ENCODE results near the gene BPI. TPM values are rescaled to one million over a fixed set of nuclear protein-coding genes. Genes with fewer than 3 reads are reported as not detected.

Gene BPI
- total and polyA plus RNA-seq, 4 donors, result 0.31 to 5.6 (median 1.1) TPM

DNA sequence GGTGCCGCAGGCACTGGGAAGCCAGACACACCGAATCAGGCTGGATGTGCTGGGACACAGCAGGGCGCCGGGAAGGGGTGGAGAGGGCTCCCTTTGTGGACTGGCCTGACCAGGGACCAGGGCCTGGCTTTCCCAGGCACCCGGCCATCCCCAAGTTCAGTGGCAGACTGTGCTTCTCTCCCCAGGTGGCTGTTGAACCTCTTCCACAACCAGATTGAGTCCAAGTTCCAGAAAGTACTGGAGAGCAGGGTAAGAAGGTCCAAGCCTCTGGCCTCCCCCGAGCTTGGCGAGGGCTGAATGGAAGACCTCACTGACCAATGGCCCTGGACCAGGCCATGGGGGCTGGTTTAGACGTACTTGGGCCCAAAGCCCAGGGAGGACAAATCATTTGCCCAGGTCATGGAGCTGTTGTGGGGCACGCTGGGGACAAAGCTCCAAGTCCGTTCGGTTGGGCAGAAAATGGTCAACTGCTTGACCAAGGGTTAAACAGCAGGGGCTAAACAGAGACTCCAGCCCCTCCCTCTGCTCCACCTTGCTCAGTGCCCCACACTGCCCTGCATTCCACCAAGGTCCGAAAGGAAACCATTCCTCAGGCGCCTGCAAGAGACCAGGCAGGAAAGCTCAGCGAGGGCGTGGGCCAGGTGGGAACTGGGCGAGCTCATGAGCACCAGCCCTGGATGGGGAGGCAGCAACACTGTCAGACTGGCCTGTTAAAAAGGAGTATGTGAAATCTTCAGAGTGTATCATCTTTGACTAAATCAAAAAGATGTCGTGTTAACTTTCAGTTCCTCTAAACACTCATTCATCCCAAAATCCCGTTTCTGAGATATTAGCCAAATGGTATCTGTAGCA lies 51.4 kb downstream of the BPI start:
- no peak overlapping the region for H3K4me3 ChIP-seq
- no peak overlapping the region for H3K9ac ChIP-seq (ENCODE audit: insufficient read depth in 1 of 2, low read length in 2 of 2)
- H3K9me3 ChIP-seq (ENCODE audit: control insufficient read depth in 4 of 4, insufficient read depth in 3 of 4, low read length in 3 of 4), result peaks cover 0 to 4% (median 0%) of the 10 kb centered on the region in 4 donors
- H3K27ac ChIP-seq (ENCODE audit: low read depth in 1 of 2, low read length in 1 of 2), result no peak overlapping the region
- peaks cover 0 to 22% (median 5%) of the 10 kb centered on the region in 5 donors for H3K4me1 ChIP-seq (ENCODE audit: control insufficient read depth in 5 of 5, insufficient read depth in 5 of 5, low read length in 5 of 5)
- H3K27me3 ChIP-seq (ENCODE audit: control insufficient read depth in 3 of 3, insufficient read depth in 3 of 3, low read length in 2 of 3), result no peaks in the 10 kb centered on the region
- ATAC-seq (ENCODE audit: insufficient read depth, low FRiP score) (no peak), DNase-seq (no peak)
- TF ChIP-seq, protein P1, sequence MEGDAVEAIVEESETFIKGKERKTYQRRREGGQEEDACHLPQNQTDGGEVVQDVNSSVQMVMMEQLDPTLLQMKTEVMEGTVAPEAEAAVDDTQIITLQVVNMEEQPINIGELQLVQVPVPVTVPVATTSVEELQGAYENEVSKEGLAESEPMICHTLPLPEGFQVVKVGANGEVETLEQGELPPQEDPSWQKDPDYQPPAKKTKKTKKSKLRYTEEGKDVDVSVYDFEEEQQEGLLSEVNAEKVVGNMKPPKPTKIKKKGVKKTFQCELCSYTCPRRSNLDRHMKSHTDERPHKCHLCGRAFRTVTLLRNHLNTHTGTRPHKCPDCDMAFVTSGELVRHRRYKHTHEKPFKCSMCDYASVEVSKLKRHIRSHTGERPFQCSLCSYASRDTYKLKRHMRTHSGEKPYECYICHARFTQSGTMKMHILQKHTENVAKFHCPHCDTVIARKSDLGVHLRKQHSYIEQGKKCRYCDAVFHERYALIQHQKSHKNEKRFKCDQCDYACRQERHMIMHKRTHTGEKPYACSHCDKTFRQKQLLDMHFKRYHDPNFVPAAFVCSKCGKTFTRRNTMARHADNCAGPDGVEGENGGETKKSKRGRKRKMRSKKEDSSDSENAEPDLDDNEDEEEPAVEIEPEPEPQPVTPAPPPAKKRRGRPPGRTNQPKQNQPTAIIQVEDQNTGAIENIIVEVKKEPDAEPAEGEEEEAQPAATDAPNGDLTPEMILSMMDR (IDR thresholded peaks at IDR 0.05; ENCODE audit: control extremely low read depth, extremely low read depth), result no peak
- WGBS, 2 donors, result 81 to 83% methylated on average over 18 of the region's 18 CpGs
- no peaks in the 10 kb centered on the region for H3K36me3 ChIP-seq (ENCODE audit: control insufficient read depth in 4 of 4, insufficient read depth in 4 of 4, low read length in 4 of 4)

DNA sequence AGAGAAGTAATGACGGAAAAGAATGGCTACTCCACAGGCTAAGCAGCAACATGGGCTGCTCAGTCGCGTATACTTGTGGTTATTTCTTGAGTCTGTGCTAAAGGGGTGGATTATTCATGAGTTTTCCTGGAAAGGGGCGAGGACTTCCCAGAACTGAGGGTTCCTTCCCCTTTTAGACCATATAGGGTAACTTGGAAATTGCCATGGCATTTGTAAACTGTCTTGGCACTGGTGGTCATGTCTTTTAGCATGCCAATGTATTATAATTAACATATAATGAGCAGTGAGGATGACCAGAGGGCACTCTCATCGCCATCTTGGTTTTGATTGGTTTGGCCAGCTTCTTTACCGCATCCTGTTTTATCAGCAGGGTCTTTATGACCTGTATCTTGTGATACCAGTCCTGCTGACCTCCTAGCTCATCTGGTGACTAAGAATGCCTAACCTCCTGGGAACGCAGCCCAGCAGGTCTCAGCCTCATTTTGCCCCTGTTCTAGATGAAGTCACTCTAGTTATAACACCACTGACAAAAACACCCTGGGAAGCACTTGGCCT lies 53.8 kb downstream of the BPI start:
- 62 to 73% methylated on average over 7 of the region's 7 CpGs for WGBS, 2 donors
- H3K4me1 ChIP-seq (ENCODE audit: control insufficient read depth in 5 of 5, insufficient read depth in 5 of 5, low read length in 5 of 5), result peaks cover 0 to 15% (median 5%) of the 10 kb centered on the region in 5 donors
- no peaks in the 10 kb centered on the region for H3K36me3 ChIP-seq (ENCODE audit: control insufficient read depth in 4 of 4, insufficient read depth in 4 of 4, low read length in 4 of 4)
- TF ChIP-seq, protein P1 (IDR thresholded peaks at IDR 0.05; ENCODE audit: control extremely low read depth, extremely low read depth), result no peak
- DNase-seq (no peak), ATAC-seq (ENCODE audit: insufficient read depth, low FRiP score) (peak; percentile 47)
- H3K9ac ChIP-seq (ENCODE audit: insufficient read depth in 1 of 2, low read length in 2 of 2), result no peak overlapping the region
- no peaks in the 10 kb centered on the region for H3K27me3 ChIP-seq (ENCODE audit: control insufficient read depth in 3 of 3, insufficient read depth in 3 of 3, low read length in 2 of 3)
- no peak overlapping the region for H3K4me3 ChIP-seq
- peaks cover 0 to 4% (median 0%) of the 10 kb centered on the region in 4 donors for H3K9me3 ChIP-seq (ENCODE audit: control insufficient read depth in 4 of 4, insufficient read depth in 3 of 4, low read length in 3 of 4)
- no peak overlapping the region for H3K27ac ChIP-seq (ENCODE audit: low read depth in 1 of 2, low read length in 1 of 2)

DNA sequence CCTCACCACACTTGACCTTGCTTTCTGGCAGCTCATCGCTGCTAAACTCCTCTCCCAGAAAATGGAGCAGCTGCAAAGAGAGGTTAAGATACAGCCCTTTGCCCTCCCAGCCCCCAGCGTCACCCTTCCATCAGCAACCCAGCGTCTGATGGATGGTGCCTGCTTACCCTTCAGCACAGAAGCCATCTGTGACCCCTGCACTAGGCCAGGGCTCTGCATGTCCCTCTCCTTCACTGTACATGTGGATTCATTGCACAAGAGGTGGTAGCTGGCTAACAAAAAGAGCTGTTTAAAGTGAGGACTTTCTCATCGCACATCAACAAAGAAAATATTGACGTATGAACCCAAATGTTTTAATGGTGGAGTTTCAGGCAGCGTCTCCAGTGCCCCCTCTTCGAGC lies 54.6 kb downstream of the BPI start:
- no peaks in the 10 kb centered on the region for H3K36me3 ChIP-seq (ENCODE audit: control insufficient read depth in 4 of 4, insufficient read depth in 4 of 4, low read length in 4 of 4)
- H3K4me1 ChIP-seq (ENCODE audit: control insufficient read depth in 5 of 5, insufficient read depth in 5 of 5, low read length in 5 of 5), result peaks cover 0 to 9% (median under 1%) of the 10 kb centered on the region in 5 donors
- no peak overlapping the region for H3K9ac ChIP-seq (ENCODE audit: insufficient read depth in 1 of 2, low read length in 2 of 2)
- H3K9me3 ChIP-seq (ENCODE audit: control insufficient read depth in 4 of 4, insufficient read depth in 3 of 4, low read length in 3 of 4), result peaks cover 0 to 4% (median 0%) of the 10 kb centered on the region in 4 donors
- H3K4me3 ChIP-seq, result no peak overlapping the region
- 78 to 84% methylated on average over 7 of the region's 7 CpGs for WGBS, 2 donors
- H3K27ac ChIP-seq (ENCODE audit: low read depth in 1 of 2, low read length in 1 of 2), result no peak overlapping the region
- no peaks in the 10 kb centered on the region for H3K27me3 ChIP-seq (ENCODE audit: control insufficient read depth in 3 of 3, insufficient read depth in 3 of 3, low read length in 2 of 3)
- ATAC-seq (ENCODE audit: insufficient read depth, low FRiP score) (no peak), DNase-seq (no peak)
- TF ChIP-seq, protein P1 (IDR thresholded peaks at IDR 0.05; ENCODE audit: control extremely low read depth, extremely low read depth), result no peak

All from lung (tissue), 12 donors.